ENCODE data around the gene TSC22D3.

GRCh38 chrX:107667426-107667825, 108.2 kb downstream of the TSC22D3 start:
- TF ChIP-seq FOXP2 (optimal IDR thresholded peaks at IDR 0.05; ENCODE audit: borderline replicate concordance, extremely low read depth, extremely low read length, insufficient read depth) (no peak), TAF1 (IDR thresholded peaks at IDR 0.05; ENCODE audit: borderline replicate concordance, insufficient read depth, low read length) (no peak), REST (IDR thresholded peaks at IDR 0.05; ENCODE audit: insufficient read depth in 1 of 2, low read depth in 2 of 2, low read length in 2 of 2) (no peak), POLR2AphosphoS5 (IDR thresholded peaks at IDR 0.05; ENCODE audit: low read depth, low read length) (no peak), SIN3A (IDR thresholded peaks at IDR 0.05; ENCODE audit: borderline replicate concordance, insufficient read depth, low read length) (no peak)

Measured in PFSK-1 (cell line).